GM19455 (cell line): ENCODE results near the gene FAM107B.

Experiments used
- ATAC-seq: cut with Tn5 transposase; IDR thresholded peaks from one replicate; pipeline ENCODE4 v1.9.1; 2021; ENCODE audit not compliant: unreplicated experiment

The FAM107B gene

DNA sequence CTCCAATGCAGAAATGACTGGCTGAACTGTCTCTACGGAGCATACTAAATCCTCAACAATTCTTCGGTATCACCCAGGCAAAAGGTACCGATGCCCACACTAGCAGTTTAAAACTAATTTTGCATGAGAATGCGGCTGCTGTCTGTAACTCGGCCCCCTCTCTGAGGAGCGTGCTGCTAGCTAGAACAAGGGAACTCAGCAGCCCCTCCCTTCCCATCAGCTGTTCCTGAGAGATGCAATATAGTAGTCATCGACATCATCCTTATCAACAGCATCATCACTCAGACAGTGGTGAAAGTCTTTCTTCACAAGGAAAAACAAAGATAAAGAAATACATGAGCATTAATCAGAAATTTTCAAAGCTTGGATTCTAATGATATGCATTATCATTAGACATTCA is 254.9 kb downstream of the FAM107B start:
- ATAC-seq, result no peak

DNA sequence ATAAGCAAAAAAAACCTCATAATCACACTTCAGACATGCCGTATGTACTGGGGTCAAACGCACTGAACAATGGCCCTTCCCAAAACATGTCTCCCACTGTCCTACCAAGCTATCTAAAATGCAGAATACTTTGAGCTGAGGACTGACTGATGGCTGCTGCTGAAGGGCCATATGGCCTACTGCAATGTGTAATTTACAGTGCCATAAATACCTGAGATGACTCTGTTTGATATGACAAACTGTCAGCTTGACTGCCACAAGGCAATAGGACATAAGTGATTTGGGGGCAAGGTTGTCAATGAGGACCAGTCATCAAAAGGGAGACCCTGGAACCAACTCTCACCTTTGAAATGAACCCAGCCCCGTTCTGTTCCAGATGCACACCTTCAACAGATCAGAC is 256.5 kb downstream of the FAM107B start:
- ATAC-seq, result no peak

GRCh38 chr10:14513123-14513522 is 261.6 kb downstream of the FAM107B start:
- no peak for ATAC-seq

GRCh38 chr10:14510346-14510745 is 264.4 kb downstream of the FAM107B start:
- ATAC-seq, result no peak

DNA sequence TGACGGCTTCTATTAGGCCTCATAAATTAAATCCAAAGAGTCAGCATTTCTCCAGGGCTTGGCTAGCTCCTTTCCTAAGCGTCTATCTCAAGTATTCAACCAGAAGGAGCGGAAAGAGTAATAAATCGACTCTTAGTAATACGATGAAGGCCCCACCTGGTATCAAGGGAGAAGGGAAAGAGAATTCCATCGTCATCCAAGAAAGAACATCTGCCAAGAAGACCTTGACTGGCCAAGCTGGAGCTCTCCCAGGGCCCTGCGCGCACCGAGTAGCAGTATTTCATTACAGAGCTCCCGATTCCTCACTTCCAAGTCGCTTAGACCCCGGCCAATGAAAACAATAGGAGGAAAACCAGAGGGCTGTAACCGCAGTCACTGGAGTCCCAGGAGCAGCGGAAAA is 266.0 kb downstream of the FAM107B start:
- ATAC-seq, result no peak

DNA sequence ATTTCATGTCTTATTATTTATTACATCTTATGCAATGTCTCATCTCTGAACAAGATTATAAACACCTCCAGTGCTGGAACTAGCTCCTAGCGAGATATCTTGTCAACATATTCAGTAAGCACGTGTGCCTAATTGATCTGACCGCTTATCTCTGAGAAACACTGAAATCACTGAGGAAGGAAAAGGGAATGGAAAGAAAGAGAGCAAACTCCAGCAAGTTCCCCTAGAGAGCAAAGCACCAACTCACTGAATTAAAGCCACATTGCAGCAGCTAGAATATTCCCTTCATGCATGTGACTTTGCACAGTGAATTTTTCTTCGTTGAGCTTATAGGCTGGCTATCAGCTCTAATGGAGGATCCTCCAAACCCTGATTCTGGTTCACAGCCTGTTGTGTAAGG is 266.9 kb downstream of the FAM107B start:
- no peak for ATAC-seq

GRCh38 chr10:14507176-14507575 is 267.5 kb downstream of the FAM107B start:
- ATAC-seq, result no peak

DNA sequence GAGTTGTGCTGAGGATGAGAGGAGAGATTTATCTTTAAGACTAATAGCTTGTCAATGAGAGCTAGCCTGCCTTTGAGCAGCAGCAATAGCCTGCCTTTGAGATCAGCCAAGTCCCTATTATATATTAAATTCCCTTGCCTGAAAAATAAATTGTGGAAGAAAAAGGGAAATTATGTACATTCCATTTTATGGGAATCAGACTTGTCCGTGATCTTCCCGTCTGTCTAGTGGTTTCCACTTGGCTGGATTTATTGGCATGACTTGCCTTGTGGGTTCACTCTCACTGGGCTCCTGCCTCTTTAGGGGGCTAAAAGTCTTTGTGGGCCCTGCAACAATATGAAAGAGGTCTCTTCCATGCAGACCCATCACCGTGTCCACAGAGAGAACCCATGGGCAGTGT is 272.3 kb downstream of the FAM107B start:
- ATAC-seq, result no peak

DNA sequence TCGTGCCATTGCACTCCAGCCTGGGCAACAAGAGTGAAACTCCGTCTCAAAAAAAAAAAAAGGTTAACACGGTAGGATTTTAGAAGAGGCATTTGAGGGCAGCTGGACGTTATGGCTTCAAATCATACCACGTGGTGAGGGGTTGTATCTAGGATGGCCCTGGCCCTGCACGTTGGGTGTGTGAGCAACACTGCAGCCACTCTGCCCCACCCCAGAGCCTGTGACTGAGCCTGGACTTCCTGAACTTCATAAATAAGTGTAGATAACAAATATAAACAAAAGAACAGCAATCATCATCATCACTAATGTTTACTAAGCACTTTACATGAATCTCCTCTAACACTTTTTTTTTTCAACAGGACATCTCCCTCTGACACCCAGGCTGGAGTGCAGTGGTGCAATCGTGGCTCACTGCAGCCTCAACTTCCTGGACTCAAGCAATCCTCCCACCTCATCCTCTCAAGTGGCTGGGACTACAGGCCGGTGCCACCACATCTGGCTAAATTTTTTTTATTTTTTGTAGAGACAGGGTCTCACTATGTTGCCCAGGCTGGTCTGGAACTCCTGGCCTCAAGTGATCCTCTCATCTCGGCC is 274.4 kb downstream of the FAM107B start:
- ATAC-seq, result no peak

DNA sequence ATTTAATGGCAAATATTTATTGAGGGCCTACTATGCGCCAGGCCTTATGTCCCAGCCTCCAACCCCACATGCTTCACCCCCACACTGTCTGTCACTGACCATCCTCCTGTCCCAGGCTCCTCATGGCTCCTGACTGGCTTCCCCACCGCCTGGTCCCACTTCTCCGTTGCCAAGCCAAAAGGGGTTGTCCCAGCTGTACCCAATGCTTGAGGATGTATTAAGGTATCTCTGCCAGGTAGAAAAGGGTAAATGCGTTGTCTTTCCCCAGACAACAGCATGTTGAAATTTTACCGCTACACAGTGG is 275.1 kb downstream of the FAM107B start:
- no peak for ATAC-seq

DNA sequence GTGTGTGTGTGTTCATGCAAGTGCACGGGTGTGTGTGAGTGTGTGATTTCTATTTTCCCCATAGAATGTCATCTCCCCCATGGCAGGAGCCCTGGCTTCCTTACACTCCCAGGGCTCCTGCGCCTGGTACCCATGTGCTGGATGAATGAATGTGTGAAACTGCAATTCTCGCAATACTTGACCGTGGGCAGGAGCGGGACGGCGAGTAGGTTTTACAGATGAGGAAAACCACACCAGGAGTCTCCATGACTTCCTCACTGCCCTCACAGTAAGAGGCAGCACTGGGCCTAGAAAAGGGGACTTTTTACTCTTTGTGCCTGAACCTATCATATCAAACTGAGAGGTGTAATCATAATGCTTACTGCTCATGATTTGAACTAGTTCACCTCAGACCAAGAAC is 276.4 kb downstream of the FAM107B start:
- no peak for ATAC-seq

GRCh38 chr10:14491811-14492210 is 282.9 kb downstream of the FAM107B start:
- ATAC-seq, result no peak

DNA sequence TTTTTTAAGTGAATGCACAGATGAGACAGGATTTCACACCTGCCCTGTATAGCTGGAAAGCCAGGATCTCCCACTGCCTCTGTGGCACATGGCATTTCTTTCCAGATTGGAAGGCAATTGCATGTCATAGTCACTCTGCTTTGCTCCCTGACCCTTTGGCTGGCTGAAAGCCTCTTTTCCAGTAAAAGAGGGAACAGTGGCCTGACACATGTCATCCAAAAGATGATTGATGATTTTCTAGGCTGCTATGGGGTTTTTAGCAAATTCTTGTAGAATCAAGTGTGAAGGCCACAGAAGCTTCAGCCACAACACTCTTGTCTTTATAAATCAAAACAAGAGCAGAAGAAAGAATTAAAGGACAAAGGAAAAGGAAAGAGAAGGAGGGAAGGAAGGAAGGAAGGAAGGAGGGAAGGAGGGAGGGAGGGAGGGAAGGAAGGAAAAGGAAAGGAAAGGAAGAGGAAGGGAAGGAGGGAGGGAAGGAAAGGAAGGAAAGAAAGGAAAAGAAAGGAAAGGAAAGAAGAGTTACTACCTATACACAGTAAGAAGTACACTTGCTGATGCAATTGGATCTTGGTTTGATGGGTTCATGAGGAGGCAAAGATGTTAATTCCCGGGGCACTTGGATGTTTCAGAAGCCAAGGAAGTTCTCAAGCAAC is 285.0 kb downstream of the FAM107B start:
- ATAC-seq, result no peak

GRCh38 chr10:14487488-14487883 is 287.2 kb downstream of the FAM107B start:
- no peak for ATAC-seq

- ATAC-seq, result no peak
Observed at GRCh38 chr10:14486777-14487487, 287.8 kb downstream of the FAM107B start.

- ATAC-seq, result no peak
Observed at GRCh38 chr10:14485986-14486385, 288.7 kb downstream of the FAM107B start.

DNA sequence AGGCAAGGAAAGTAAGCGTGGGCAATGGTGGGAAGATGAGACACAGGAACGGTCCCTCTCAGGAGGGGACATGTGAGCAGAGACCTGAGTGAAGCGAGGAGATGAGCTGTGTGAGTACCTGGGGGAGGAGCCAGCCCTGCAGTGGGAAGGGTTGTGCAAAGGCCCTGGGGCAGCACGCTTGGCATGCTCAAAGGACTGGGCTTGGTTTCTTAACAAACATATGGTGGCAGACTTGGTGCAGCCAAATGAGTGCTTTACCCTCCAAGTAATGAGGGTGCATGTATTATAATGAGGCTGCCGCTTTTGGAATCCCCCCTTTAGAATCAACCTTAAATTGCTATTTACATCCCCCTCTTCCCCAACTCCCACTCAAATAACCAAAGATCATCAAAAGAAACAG is 291.3 kb downstream of the FAM107B start:
- ATAC-seq, result no peak

- no peak for ATAC-seq
Observed at GRCh38 chr10:14481752-14482151, 292.9 kb downstream of the FAM107B start.

DNA sequence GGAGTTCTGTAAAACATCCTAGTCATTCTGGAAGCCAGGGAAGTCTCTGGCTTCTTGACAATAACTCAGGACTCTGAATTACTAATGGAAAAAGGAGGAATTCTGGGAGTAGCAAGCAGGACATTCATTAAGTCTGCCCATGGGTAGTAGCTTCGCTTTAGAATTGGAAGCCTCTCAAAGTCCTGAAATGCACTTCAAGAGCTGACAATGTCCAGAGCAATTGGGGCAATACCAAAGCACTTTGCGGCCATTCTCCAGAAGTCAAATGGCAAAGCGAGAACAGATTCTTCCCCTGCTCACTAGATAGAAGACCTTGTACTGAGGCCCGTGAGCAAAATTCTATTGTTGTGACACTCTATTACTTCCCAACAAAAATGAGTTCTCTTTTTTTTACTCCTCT is 293.7 kb downstream of the FAM107B start:
- no peak for ATAC-seq

DNA sequence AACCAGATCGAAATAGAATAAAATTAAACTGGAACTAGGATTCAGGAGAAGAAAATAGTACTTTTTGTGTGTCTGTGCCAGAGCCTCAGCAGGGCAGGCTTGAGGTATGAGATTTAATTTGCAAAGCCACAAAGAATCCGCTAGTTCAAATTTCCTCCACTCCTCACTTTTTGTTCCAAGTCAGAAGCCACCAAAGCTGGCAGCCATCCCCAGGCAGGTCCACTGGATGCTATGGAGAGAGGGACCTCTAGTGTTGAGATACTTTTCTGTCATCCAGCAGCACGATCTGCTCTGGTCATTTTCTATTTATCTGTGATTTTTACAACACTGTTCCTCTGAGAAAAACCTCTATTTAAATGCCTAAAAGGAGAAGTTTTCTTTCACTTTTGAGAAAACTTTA is 296.1 kb downstream of the FAM107B start:
- ATAC-seq, result no peak

DNA sequence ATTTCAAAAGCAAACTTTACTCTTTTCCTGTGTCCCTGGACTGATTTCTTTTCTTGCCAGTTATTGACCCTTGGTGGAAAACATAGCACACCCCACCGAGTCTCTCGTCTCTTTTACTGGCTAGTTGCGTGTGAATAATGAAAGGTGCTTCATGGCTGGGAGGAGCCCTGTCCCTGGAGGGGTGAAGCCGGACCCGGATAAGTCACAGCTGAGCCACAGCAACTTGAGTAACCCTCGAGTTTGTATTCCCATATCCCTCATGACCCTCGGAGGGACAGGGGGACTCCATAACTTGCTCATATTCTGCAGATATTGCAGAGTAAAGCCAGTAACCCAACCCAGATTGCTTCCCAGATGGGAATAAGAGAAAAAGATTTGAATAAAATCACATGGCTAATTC is 296.5 kb downstream of the FAM107B start:
- ATAC-seq, result no peak

DNA sequence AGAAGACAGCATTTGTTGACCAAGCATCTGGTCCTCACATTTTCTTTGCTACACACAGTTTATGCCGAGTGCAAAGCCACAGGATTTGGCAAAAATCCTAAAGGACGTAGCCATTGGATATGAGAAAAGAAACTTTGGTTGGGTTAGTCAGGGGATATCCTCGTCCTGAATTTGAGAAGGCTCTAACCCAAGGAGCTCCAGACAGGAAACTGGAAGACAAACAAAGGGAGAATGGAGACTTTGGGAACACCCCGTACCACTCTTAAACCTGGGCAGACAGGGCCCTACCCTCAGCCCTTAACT is 297.3 kb downstream of the FAM107B start:
- no peak for ATAC-seq
